HUDEP-2 (cell line): Measurements from ENCODE around the gene CNOT8.
"Not testable (repeated sequence)": the region's sequence is repeated elsewhere in the genome, so short reads cannot be mapped to it uniquely, and the experiment has no call there.

Experiments used
- DNase-seq, 76 experiments: peaks; one replicate each; lab custom pipeline; 2025; ENCODE audit not compliant: unreplicated experiment in 76 of 76; lab: John Stamatoyannopoulos, UW

The CNOT8 gene

DNA sequence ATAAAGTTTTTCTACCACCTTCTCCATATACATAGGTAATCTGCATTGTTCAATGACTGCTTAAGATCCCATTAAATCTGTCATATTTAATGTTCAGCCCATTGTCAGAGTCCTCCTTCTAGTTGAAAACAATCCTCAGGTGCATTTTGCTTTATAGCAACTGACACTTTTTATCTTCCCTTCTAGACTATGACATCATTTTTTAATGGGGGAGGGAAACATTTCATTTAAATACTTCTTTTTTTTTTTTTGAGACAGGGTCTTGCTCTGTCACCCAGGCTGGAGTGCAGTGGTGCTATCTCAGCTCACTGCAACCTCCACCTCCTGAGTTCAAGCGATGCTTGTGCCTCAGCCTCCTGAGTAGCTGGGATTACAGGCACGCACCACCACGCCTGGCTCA lies 25.6 kb upstream of the CNOT8 start:
- not testable (repeated sequence) for DNase-seq

- DNase-seq = no peak
These were observed 24.4 kb upstream of the CNOT8 start for GRCh38 chr5:154834053-154834452.

DNA sequence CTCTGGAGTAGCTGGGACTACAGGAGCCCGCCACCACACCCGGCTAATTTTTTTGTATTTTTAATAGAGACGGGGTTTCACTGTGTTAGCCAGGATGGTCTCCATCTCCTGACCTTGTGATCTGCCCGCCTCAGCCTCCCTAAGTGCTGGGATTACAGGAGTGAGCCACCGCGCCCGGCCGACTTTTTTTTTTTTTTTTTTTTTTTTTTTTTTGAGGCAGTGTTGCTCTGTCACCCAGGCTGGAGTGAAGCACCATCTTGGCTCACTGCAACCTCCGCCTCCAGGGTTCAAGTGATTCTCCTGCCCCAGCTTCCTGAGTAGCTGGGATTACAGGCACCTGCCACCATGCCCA lies 22.8 kb upstream of the CNOT8 start:
- not testable (repeated sequence) for DNase-seq

DNA sequence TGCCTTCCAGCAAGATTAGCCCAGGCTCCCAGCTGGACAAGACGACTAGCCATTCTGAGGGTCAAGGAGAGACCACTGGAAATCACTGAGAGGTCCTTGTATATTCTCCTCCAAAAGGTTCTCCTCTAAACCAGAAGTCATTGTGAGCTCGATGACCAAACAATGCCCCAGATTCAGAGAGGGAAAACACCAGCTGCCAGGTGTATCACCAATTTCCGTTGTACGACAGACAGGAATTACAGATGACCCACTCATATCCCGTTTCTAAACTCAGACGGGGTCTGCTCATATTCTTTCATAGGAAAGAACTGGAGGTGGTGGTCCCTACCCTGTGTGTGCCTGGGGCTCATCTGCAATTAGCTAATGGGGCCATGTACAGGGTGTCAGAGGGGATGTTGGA lies 22.2 kb upstream of the CNOT8 start:
- no peak for DNase-seq

GRCh38 chr5:154837009-154837901 lies 21.2 kb upstream of the CNOT8 start:
- no peak for DNase-seq

- DNase-seq = peak in 74 of 76 experiments; percentile 36 to 94 (median 74)
These were observed 17.8 kb upstream of the CNOT8 start for GRCh38 chr5:154840435-154841272.

DNA sequence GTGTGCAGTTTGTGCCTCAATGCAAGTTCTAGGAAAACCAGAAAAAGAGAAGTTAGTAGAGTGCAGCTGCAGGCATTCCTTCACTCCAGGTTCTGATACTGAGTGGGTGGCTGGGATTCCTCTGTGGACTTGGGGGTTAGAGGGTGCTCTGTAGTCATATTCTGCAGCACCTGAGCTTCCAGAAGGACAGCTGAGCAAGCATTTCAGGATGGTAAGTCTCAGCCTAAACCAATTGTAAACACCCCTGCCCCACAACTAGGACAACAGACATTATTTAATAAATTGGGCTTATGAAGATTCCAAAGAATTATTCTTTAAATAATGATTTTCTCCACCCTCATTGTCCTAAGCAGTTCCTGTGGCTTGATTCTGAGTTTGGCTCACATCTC lies 17.2 kb upstream of the CNOT8 start:
- no peak for DNase-seq

DNA sequence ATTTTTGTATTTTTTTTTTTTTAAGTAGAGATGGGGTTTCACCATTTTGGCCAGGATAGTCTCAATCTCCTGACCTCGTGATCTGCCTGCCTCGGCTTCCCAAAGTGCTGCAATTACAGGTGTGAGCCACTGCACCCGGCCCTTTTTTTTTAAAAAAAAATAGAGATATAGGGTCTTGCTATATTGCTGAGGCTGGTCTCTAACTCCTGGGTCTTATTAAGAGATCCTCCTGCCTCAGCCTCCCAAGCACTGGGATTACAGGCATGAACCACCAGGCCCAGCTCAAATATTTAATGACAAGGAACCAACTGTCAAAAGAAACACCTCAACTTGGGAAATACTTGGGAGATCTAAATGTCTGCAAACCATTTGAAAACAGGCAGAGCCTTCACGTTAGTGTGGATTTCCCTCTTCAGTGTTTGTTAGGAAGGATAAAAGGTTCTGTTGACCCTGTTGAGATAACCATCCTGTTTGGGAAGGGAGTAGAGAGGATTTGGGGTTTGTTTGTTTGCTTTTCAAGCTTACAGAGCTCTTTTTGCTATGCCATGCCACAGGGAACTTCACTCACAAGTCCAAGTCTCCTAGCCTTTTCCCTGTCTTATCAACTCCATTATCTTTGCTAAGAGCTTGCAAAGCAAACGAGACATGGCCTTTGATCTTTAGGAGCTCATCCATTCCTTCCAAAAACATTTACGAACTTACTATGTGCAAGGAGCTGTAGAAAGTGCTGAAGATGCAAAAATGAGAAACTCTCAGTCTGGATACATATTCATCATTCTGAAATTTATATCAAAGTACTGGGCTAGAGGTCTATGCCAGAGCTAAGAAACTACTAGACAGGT lies 15.5 kb upstream of the CNOT8 start:
- DNase-seq = no peak

- no peak for DNase-seq
These were observed 13.6 kb upstream of the CNOT8 start for GRCh38 chr5:154844809-154845208.

- DNase-seq = no peak
These were observed 9.1 kb upstream of the CNOT8 start for GRCh38 chr5:154849264-154849785.

DNA sequence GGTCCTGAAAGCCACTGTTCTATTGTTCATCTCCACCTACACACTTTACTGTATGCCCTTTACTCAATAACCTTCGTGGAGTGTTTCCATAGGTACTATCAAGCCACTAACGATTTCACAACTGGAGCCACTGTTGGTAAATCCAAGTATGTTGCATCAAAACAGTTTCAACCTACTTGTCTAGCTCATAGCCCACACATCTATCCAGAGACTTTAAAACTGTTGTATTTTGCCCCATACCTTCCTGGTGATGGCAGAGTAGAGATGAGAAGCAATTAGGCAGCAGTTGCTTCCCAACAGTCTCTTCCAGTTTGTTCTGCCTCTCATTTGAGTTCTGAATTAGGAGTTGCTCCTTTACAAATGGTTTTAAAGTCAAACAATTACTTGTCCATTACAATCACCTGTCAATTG lies 8.6 kb upstream of the CNOT8 start:
- DNase-seq = peak in 1 of 76 experiments; percentile 5

GRCh38 chr5:154850255-154851062 lies 8.0 kb upstream of the CNOT8 start, which contains the start of gene FAXDC2:
FAXDC2 (minus strand) TSS chr5:154850603; CDS start chr5:154838178, 12,425 bp downstream.
- DNase-seq = peak in 21 of 76 experiments; percentile 5 to 51 (median 23)

DNA sequence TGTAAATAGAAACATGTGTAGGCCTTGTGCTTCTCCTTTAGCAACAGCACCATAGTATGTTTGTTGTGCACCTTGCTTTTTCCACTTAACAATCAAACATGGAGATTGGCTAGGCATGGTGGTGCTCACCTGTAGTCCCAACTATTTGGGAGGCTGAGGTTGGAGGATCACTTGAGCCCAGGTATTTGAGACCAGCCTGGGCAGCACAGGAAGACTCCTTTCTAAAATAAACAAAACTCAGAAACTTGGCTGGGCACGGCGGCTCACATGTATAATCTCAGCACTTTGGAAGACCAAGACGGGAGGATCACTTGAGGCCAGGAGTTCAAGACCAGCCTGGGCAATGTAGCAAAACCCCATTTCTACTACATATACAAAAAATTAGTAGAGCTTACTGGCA lies 7.1 kb upstream of the CNOT8 start:
- DNase-seq = no peak

- peak in 75 of 76 experiments; percentile 69 to 99 (median 92) for DNase-seq
These were observed 714 bp upstream of the CNOT8 start for GRCh38 chr5:154857530-154858296.

- DNase-seq = peak in 3 of 76 experiments; percentile 5 to 22 (median 7)
These were observed 795 bp downstream of the CNOT8 start for GRCh38 chr5:154858972-154859871.

GRCh38 chr5:154860123-154860522 lies 1.7 kb downstream of the CNOT8 start:
- DNase-seq = no peak

- DNase-seq = no peak
These were observed 2.3 kb downstream of the CNOT8 start for GRCh38 chr5:154860765-154861164.

- DNase-seq = no peak
These were observed 3.5 kb downstream of the CNOT8 start for GRCh38 chr5:154861946-154862345.
